HG02852 (cell line): ENCODE data around the gene ACSM2B.
"Not testable (repeated sequence)": the region's sequence is repeated elsewhere in the genome, so short reads cannot be mapped to it uniquely, and the experiment has no call there.

Experiments used
- ATAC-seq: cut with Tn5 transposase; IDR thresholded peaks from one replicate; pipeline ENCODE4 v1.9.1; 2021; ENCODE audit warnings: mild to moderate bottlenecking, moderate library complexity; ENCODE audit not compliant: unreplicated experiment

The ACSM2B gene, protein sequence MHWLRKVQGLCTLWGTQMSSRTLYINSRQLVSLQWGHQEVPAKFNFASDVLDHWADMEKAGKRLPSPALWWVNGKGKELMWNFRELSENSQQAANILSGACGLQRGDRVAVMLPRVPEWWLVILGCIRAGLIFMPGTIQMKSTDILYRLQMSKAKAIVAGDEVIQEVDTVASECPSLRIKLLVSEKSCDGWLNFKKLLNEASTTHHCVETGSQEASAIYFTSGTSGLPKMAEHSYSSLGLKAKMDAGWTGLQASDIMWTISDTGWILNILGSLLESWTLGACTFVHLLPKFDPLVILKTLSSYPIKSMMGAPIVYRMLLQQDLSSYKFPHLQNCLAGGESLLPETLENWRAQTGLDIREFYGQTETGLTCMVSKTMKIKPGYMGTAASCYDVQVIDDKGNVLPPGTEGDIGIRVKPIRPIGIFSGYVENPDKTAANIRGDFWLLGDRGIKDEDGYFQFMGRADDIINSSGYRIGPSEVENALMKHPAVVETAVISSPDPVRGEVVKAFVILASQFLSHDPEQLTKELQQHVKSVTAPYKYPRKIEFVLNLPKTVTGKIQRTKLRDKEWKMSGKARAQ

GRCh38 chr16:20576145-20576544, at the start of gene ACSM2B:
ACSM2B (minus strand) TSS chr16:20576367; CDS start chr16:20564845, 11,522 bp downstream.
- not testable (repeated sequence) for ATAC-seq

DNA sequence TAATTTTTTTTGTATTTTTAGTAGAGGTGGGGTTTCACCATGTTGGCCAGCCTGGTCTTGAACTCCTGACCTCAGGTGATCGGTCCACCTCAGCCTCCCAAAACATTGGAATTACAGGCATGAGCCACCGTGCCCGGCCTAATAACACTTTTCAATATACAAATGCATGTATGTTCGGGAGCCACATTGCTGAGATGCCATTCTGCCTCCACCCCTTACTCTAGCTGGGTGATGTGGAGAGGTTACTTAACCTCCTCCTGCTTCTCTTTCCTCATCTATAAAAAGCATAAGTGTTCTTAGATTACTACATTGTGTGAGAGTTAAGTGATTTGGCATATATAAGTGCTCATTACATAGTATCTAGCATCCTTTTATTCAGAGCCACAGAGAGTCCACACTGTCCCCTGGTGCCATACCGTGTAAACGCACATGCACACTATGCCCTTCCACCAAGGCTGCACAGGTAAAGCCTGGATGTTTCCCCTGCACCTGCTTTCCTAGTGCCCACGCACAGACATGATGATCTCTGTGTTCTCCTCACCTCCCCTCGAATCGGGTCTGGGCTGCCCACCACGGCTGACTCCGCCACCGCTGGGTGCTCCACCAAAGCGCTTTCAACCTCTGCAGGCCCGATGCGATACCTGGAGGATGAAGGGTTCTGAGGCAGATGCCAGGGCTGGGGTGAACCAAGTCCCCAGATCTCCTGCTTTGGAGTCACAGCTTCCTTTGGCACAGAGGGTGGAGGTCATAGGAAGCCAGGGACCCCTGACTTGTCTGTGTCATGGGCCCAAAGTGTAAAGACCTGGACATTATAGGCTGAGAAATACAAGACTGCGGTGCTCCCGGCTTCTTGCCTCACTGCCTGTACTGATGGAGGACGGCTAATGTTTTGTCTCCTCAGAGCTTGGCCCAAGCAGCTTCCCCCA, 49.0 kb upstream of the ACSM2B start:
- no peak for ATAC-seq

- no peak for ATAC-seq
Observed at GRCh38 chr16:20624205-20624604, 48.0 kb upstream of the ACSM2B start.

- no peak for ATAC-seq
Observed at GRCh38 chr16:20622498-20622870, 46.3 kb upstream of the ACSM2B start.

GRCh38 chr16:20621406-20621805, 45.2 kb upstream of the ACSM2B start:
- no peak for ATAC-seq

- no peak for ATAC-seq
Observed at GRCh38 chr16:20620770-20621169, 44.6 kb upstream of the ACSM2B start.

DNA sequence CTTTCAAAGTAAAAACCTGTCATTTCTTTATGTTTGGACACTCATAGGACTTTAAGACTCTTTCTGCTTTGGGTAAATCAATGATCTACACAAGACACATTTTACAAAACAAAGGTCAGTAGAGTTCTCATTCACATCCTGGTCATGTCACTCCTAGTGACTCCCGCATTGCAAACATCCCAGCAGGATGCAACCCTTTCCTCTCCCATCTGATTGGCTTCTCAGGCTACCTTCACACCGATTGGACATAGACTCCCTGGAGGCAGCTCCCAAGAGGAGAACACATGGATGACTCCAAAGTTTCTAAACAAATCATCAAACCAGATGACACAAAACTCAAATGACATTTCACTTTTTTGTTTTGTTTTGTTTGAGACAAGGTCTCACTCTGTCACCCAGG, 43.8 kb upstream of the ACSM2B start:
- ATAC-seq, result no peak

- no peak for ATAC-seq
Observed at GRCh38 chr16:20617271-20617670, 41.1 kb upstream of the ACSM2B start.

- ATAC-seq, result no peak
Observed at GRCh38 chr16:20614186-20615141, 38.3 kb upstream of the ACSM2B start.

- no peak for ATAC-seq
Observed at GRCh38 chr16:20613481-20614185, 37.5 kb upstream of the ACSM2B start.

DNA sequence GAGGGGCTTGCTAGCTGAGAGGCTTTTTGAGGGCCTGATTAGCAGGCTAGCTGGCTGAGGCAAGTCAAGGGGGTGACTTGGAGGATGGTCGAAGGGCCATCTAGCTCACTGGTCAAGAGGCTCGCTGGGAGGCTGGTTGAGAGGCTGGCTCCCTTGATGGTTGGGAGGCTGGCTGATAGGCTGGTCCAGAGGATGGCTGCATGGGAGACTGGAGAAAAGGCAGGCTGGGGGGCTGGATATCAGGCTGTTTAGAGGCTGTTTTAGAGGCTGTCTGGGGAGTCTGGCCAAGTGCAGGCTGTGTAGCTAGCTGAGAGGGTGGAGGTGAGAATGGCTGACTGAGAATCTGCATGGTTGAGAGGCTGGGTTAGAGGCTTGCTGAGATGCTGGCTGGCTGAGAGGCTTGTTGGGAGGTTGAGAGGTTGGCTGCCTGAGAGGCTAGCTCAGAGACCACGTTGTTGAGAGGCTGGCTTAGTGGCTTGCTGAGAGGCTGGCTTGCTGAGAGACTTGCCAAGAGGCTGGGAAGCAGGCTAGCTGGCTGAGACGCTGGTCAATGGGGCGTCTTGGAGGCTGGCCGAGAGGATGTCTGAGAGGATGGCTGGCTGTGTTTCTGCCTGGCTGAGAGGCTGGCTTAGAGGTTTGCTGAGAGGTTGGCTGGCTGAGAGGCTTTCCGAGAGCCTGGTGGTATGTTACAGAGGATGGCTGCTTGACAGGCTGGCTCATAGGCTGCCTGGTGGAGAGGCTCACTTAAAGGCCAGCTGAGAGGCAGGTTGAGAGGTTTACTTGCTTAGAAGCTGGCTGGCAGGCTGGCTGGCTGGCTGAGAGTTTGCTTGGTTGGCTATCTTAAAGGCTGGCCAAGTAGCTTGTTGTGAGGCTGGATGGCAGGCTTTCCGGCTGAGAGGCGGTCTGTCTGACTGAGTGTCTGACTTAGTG, 36.6 kb upstream of the ACSM2B start:
- ATAC-seq, result no peak

DNA sequence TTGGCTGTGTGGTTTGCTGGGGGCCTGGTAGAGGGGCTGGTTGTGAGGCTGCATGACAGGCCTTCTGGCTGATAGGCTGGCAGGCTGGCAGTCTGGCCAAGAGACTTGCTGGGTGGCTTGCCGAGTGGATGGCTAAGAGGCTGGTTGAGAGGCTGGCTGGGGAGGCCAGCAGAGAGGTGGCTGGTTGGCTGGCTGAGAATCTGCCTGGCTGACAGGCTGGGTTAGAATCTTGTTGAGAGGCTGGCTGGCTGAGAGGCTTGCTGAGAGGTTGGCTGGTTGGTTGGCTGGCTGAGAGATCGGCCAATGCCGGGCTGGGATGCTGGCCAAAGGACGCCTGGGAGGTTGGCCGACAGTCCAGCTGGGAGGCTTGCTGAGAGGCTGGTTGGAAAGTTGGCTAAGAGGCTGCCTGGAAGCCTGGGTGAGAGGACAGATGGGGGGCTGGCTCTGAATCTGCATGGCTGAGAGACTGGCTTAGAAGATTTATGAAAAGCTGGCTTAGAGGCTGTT, 35.9 kb upstream of the ACSM2B start:
- no peak for ATAC-seq

DNA sequence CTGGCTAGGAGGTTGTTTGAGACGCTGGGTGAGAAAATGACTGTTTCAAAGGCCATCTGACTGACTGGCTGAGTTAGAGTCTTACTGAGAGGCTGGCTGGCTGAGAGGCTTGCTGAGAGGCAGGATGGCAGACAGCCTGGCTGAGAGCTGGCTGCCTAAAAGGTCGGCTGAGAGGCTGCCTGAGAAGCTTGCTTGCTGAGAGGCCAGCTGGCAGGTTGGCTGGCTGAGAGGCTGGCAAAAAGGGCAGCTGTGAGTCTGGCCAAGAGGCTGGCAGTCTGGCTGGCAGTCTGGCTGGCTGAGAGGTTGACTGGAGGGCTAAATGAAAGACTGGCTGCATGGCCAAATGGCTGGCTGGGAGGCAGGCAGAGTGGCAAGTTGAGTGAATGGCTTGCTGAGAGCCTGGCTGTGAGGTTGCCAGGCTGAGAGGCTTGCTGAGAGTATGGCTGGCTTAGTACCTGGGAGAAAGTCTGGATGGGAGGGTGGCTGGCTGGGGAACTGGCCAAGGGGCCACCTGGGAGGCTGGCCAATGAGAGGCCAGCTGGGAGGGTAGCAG, 35.3 kb upstream of the ACSM2B start:
- ATAC-seq, result no peak

DNA sequence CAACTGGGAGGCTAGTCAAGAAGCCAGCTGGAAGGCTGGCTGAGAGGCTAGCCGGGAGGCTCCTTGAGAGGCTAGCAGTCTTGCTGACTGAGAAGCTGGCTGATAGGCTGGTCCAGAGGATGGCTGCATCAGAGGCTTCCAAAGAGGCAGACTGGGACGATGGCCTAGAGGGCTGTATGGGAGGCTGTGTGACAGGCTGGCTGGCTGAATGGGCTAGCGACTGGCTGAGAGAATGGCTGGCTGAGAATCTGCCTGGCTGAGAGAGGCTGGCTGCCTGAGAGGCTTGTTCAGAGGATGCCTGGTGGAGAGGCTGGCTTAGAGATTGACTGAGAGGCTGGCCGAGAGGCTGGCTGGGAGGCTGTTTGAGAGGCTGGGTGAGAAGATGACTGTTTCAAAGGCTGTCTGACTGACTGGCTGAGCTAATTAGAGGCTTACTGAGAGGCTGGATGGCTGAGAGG, 34.8 kb upstream of the ACSM2B start:
- ATAC-seq, result no peak

DNA sequence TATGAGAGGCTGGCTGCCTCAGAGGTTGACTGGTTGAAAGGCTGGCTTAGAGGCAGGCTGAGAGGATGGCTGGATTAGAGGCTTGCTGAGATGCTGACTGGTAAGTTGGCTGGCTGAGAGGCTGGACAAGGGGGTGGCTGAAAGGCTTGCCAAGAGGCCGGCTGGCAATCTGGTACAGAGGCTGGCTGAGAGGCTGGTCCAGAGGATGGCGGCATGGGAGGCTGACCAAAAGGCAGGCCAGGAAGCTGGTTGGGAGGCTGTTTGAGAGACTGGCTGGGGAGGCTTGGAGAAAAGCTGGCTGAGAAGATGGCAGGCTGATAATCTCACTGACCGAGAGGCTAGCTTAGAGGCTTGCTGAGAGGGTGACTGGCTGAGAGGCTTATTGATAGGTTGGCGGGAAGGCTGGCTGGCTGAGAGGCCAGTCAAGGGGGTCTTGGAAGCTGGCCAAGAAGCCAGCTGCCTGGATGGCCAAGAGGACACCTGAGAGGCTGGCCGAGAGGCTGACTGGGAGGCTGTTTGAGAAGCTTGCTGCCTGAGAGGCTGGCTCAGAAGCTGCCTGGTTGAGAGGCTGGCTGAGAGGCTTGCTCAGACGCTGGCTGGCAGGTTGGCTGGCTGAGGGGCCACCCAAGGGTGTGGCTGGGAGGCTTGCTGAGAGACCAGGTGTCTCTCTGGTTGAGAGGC, 34.2 kb upstream of the ACSM2B start:
- ATAC-seq, result no peak

GRCh38 chr16:20602205-20602604, 26.0 kb upstream of the ACSM2B start:
- not testable (repeated sequence) for ATAC-seq

GRCh38 chr16:20599475-20599874, 23.3 kb upstream of the ACSM2B start:
- ATAC-seq, result not testable (repeated sequence)
